ENCODE results near the gene PRDM1. TPM values are rescaled to one million over a fixed set of nuclear protein-coding genes. Genes with fewer than 3 reads are reported as not detected.

Gene PRDM1
- total RNA-seq, 1 donor from 2014 or later: 103 TPM

- intact Hi-C loops (cut with micrococcal nuclease): loop anchor here (1.0 kb wide), 1 partner anchor 11 kb away; no protein-coding TSS in a partner anchor
Observed at GRCh38 chr6:106114492-106114891, 28.4 kb downstream of the PRDM1 start.

- intact Hi-C loops (cut with micrococcal nuclease): no loop called here
Observed at GRCh38 chr6:106115286-106115685, 29.1 kb downstream of the PRDM1 start.

GRCh38 chr6:106116125-106116832, 30.1 kb downstream of the PRDM1 start:
- intact Hi-C loops (cut with micrococcal nuclease): no loop called here

- intact Hi-C loops (cut with micrococcal nuclease): loop anchor here (1.0 kb wide), 6 partner anchors 19 to 125 kb away; partner anchors contain the start of gene PRDM1
Observed at GRCh38 chr6:106117579-106117978, 31.4 kb downstream of the PRDM1 start.

GRCh38 chr6:106118835-106119431, 32.8 kb downstream of the PRDM1 start:
- intact Hi-C loops (cut with micrococcal nuclease): no loop called here

GRCh38 chr6:106119546-106119945, 33.4 kb downstream of the PRDM1 start:
- intact Hi-C loops (cut with micrococcal nuclease): no loop called here

GRCh38 chr6:106120006-106120405, 33.9 kb downstream of the PRDM1 start:
- intact Hi-C loops (cut with micrococcal nuclease): no loop called here

GRCh38 chr6:106120406-106120805, 34.3 kb downstream of the PRDM1 start:
- intact Hi-C loops (cut with micrococcal nuclease): no loop called here

GRCh38 chr6:106122306-106122918, 36.3 kb downstream of the PRDM1 start:
- intact Hi-C loops (cut with micrococcal nuclease): no loop called here

- intact Hi-C loops (cut with micrococcal nuclease): no loop called here
Observed at GRCh38 chr6:106122938-106123656, 37.0 kb downstream of the PRDM1 start.

- intact Hi-C loops (cut with micrococcal nuclease): no loop called here
Observed at GRCh38 chr6:106124015-106124414, 37.9 kb downstream of the PRDM1 start.

GRCh38 chr6:106124437-106125430, 38.6 kb downstream of the PRDM1 start:
- intact Hi-C loops (cut with micrococcal nuclease): no loop called here

- intact Hi-C loops (cut with micrococcal nuclease): loop anchor here (1.0 kb wide), 3 partner anchors 13 to 37 kb away; no protein-coding TSS in a partner anchor
Observed at GRCh38 chr6:106125925-106126435, 39.8 kb downstream of the PRDM1 start.

- intact Hi-C loops (cut with micrococcal nuclease): loop anchor here (1.0 kb wide), 3 partner anchors 13 to 37 kb away; no protein-coding TSS in a partner anchor
Observed at GRCh38 chr6:106126482-106126881, 40.3 kb downstream of the PRDM1 start.

- intact Hi-C loops (cut with micrococcal nuclease): no loop called here
Observed at GRCh38 chr6:106128981-106129781, 43.0 kb downstream of the PRDM1 start.

- intact Hi-C loops (cut with micrococcal nuclease): no loop called here
Observed at GRCh38 chr6:106132153-106132698, 46.1 kb downstream of the PRDM1 start.

GRCh38 chr6:106133040-106133439, 46.9 kb downstream of the PRDM1 start:
- intact Hi-C loops (cut with micrococcal nuclease): no loop called here

- intact Hi-C loops (cut with micrococcal nuclease): no loop called here
Observed at GRCh38 chr6:106134087-106134770, 48.1 kb downstream of the PRDM1 start.
